Stimulated activated CD8-positive, alpha-beta memory T cell treated with anti-CD3 and anti-CD28 coated beads, Interleukin-12 subunit alpha, Interleukin-12 subunit beta, amount 100 ng/mL, for 24 hours (primary cell): ENCODE results near the gene KRTAP10-10.
"Not testable (repeated sequence)": the region's sequence is repeated elsewhere in the genome, so short reads cannot be mapped to it uniquely, and the experiment has no call there.

ENCODE experiments used
- DNase-seq: peaks from one replicate; pipeline ENCODE4 v3.0.0-alpha.2; 2020; ENCODE audit errors: extremely low read depth

Gene KRTAP10-10

GRCh38 chr21:44602463-44602850 is 34.7 kb upstream of the KRTAP10-10 start:
- DNase-seq = no peak

GRCh38 chr21:44603109-44603875 is 33.9 kb upstream of the KRTAP10-10 start:
- no peak for DNase-seq

DNA sequence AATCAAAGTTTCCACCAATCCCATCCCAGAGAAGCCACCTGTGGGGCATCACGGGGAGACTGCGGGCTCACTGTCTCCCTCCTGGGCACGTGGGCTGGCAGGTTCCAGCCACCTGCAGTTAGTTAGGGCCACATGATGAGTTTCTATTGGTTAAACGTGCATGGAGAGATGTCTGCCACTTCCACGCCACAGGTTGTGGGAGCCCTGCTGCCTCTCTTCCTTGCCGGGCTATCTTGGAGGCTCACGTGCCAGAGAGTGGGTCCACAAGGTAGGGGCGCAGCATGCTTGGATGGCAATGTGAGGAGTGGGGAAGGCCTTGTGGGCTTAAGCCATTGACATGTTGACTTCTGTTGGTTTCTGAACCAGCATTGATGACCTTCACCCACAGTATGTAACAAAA is 33.2 kb upstream of the KRTAP10-10 start:
- DNase-seq = no peak

DNA sequence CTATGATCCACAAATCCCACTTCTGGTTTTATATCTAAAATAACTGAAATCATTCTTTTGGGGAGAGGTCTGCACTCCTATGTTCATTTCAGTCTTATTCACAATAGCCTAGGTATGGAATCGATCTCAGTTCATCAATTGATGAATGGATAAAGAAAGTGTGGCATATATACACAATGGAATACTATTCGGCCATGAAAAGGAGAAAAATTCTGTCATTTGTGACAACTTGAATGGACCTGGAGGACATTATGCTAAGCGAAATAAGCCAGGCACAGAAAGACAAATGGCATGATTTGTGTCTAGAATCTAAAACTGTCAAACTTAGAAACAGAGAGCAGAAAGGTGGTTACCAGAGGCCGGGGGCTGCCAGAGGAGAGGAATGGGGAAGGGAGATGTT is 30.7 kb upstream of the KRTAP10-10 start:
- DNase-seq = no peak

DNA sequence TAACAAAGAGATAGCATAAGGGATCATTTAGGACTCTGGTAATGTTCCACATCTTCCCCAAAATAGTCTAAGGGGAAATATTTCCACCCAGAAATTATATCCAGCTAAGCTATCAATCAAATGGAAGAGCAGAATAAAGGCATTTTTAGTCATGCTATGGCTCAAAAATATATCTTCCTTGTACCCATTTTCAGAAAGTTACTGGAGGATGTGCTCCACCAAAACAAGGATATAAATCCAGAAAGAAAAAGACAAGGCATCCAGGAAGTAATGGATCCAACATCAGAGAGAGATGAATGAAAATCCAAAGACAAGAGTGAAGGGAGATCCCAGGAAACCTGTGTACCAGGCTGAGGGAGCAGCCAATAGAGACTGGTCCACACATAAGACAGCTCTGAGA is 28.0 kb upstream of the KRTAP10-10 start:
- DNase-seq = no peak

- not testable (repeated sequence) for DNase-seq
Observed at GRCh38 chr21:44610157-44610843, 26.9 kb upstream of the KRTAP10-10 start.

DNA sequence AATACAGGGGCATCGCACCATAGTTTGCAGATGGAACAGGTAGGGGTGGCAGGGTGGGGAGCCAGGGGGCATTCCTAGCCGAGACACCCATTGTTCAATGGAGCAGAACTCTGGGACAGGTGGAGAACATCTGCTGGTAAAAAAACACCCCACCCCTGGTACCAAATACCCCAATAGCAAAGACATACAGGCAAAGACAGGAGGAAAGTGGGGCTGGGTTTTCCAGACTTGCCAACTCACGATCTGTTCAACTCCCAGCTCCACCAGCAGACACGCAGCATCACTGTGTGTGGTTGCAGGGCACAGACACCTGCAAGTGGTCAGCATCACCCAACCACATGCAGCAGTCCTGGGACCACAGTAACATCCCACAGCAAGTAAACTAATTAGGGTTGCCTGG is 25.6 kb upstream of the KRTAP10-10 start:
- no peak for DNase-seq

GRCh38 chr21:44612029-44612486 is 25.1 kb upstream of the KRTAP10-10 start, which contains the start of gene KRTAP10-8:
KRTAP10-8 (plus strand) TSS chr21:44612079; CDS start chr21:44612101, 22 bp downstream.
- no peak for DNase-seq

GRCh38 chr21:44612669-44613229 is 24.4 kb upstream of the KRTAP10-10 start:
- DNase-seq = no peak

- DNase-seq = no peak
Observed at GRCh38 chr21:44613386-44614155, 23.6 kb upstream of the KRTAP10-10 start.

GRCh38 chr21:44614161-44614631 is 23.0 kb upstream of the KRTAP10-10 start:
- no peak for DNase-seq

- no peak for DNase-seq
Observed at GRCh38 chr21:44614961-44615391, 22.2 kb upstream of the KRTAP10-10 start.

GRCh38 chr21:44615466-44615865 is 21.7 kb upstream of the KRTAP10-10 start:
- DNase-seq = no peak

DNA sequence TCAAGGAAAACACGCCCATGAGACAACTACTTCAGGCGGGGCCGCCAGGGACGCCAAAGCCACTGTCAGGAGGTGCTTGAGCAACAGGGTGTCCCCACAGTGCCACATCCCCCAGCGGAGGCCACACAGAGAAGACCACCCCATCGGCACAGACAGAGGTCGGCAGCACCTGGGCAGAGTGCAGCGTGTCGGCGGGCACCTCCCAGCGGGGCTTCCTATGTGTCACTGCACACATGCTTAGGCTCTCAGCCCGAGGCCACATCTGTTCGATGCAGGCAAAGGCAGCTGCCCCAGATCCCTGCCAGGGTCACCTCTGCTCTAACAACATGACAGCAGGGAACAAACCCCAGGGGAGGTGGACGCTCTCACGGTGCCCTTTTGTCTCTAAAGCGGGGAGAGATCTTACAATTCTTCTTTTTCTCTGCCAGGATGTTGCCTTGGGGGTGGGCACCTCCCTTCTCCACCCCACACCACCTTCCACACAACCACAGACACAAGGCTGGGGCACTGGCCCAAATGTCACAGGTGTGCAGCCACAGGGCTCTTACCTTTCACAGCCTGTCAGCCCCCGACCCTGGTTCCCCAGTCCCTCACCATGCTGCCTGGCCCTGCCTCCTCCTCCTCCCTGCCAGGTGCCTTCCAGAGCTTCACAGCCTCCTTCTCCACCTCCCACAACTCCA is 21.1 kb upstream of the KRTAP10-10 start:
- no peak for DNase-seq

GRCh38 chr21:44616591-44616926 is 20.6 kb upstream of the KRTAP10-10 start:
- DNase-seq = no peak

GRCh38 chr21:44617071-44617501 is 20.1 kb upstream of the KRTAP10-10 start:
- no peak for DNase-seq

- no peak for DNase-seq
Observed at GRCh38 chr21:44618504-44618903, 18.7 kb upstream of the KRTAP10-10 start.

DNA sequence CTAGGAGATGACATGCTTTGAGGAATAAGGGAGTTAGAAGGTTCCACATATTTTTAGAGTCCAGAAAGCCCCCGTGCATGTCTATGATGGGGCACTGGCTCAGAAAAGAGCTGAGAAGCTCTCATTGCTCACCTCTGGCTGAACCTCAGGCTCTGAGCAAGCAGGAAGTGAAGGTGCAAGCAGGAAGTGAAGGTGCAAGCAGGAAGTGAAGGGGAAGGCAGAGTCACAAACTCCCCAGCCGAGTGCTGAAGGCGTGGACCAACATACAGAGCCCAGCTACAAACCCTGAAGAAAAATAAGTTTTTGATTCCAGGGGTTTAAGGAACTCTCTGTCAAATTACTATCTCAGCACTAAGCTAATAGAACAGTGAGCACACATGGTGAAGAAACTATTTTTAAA is 18.2 kb upstream of the KRTAP10-10 start:
- DNase-seq = peak; percentile 12

DNA sequence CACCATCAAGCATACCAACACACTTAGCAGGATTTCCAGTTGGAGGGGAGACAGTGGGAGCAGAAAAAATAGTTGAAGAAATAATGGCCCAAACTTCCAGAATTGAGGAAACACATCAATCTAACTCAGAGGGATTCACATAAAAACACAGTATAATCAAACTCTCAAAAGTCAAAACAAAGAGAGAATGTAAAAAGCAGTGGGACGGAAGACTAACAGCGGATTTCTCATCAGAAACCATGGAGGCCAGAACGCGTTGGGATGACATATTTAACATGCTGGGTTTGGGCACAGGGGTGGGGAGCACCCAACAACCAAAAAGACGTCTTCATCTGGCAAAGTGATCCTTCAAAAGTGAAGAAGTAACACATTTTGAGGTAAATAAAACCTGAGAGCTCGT is 17.3 kb upstream of the KRTAP10-10 start:
- no peak for DNase-seq

GRCh38 chr21:44623575-44623974 is 13.6 kb upstream of the KRTAP10-10 start:
- no peak for DNase-seq

DNA sequence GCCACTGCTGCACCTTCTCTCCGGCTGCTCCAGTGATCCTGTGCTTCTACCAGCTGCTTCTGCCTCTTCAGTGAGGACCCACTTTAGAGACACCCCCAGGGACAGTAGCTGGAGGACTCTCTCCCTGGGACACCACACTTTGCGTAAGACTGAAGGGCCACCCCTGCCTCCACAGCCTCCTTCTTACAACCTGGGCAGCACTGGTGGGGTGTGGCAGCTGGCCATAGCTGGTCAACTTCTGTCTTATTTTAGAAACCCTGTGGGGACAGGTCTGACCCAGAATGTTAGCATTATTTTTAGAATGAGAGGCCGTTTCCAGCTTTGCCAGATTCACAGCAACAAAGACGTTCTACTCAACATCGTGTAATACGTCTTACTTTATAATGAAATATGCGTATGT is 11.4 kb upstream of the KRTAP10-10 start:
- no peak for DNase-seq
